PC-3 (cell line): ENCODE measurements around the gene MYLK. TPM values are rescaled to one million over a fixed set of nuclear protein-coding genes. Genes with fewer than 3 reads are reported as not detected.

Experiments
- ATAC-seq: fragments of 200-7000 bp; cut with Tn5 transposase; 2 replicates; pipeline ENCODE4 v1.9.1; 2020; ENCODE audit warnings: mild to moderate bottlenecking, moderate library complexity
- BruUV-seq: library from RNA; stranded (reverse); fragments of 400-500 nt; replicated peaks from 2 replicates; lab custom pipeline; 2021; lab: Mats Ljungman, UMichigan
- CTCF ChIA-PET: fragments of 300-600 bp; sonication (Branson Sonifier 250); formaldehyde crosslinking; loops from one replicate; lab custom pipeline; 2022; ENCODE audit warnings: antibody characterized with exemption; lab: Charles Lee
- POLR2A ChIA-PET: fragments of 300-600 bp; sonication (Branson Sonifier 250); formaldehyde crosslinking; loops from one replicate; lab custom pipeline; 2022; ENCODE audit warnings: antibody characterized with exemption; ENCODE audit not compliant: unreplicated experiment; lab: Charles Lee
- DNase-seq: peaks from one replicate; pipeline ENCODE4 v3.0.0-alpha.2; 2015
- H2AFZ ChIP-seq: fragments of 300-600 bp; sonication (generic); 2 replicates; pipeline ENCODE4 v1.6.0; 2016; ENCODE audit warnings: antibody characterized with exemption, low read length
- H3F3A ChIP-seq: fragments of 300-600 bp; sonication (generic); one replicate; pipeline ENCODE4 v1.6.0; 2017; ENCODE audit warnings: antibody characterized with exemption, low read length, control low read depth, mild to moderate bottlenecking; ENCODE audit not compliant: unreplicated experiment
- H3K27ac ChIP-seq: fragments of 300-600 bp; sonication (generic); 2 replicates; pipeline ENCODE4 v1.5.1; 2016; ENCODE audit warnings: mild to moderate bottlenecking, low read length
- H3K27me3 ChIP-seq: fragments of 300-600 bp; sonication (generic); 2 replicates; pipeline ENCODE4 v1.6.1; 2016; ENCODE audit warnings: low read length, mixed read lengths
- H3K36me3 ChIP-seq: fragments of 300-600 bp; sonication (generic); 2 replicates; pipeline ENCODE4 v1.6.1; 2016; ENCODE audit warnings: low read depth, mixed run types, low read length, mixed read lengths
- H3K4me1 ChIP-seq: fragments of 300-600 bp; sonication (generic); 2 replicates; pipeline ENCODE4 v1.5.1; 2016; ENCODE audit warnings: low read length; ENCODE audit not compliant: insufficient read depth
- H3K4me2 ChIP-seq: fragments of 300-600 bp; sonication (generic); 2 replicates; pipeline ENCODE4 v1.6.0; 2016; ENCODE audit warnings: low read length
- H3K4me3 ChIP-seq: fragments of 300-600 bp; sonication (generic); 2 replicates; pipeline ENCODE4 v1.5.1; 2016; ENCODE audit warnings: mild to moderate bottlenecking, low read length, mixed read lengths
- H3K79me2 ChIP-seq: fragments of 300-600 bp; sonication (generic); 2 replicates; pipeline ENCODE4 v1.6.1; 2017; ENCODE audit warnings: low read length, mixed read lengths
- H3K9ac ChIP-seq: fragments of 300-600 bp; sonication (generic); 2 replicates; pipeline ENCODE4 v1.6.0; 2016; ENCODE audit warnings: mild to moderate bottlenecking, low read length
- H3K9me2 ChIP-seq: fragments of 300-600 bp; sonication (generic); replicated peaks from 2 replicates; pipeline ENCODE4 v1.6.1; 2016; ENCODE audit warnings: mixed run types, low read length, mixed read lengths
- H3K9me3 ChIP-seq: fragments of 300-600 bp; sonication (generic); 2 replicates; pipeline ENCODE4 v1.6.1; 2016; ENCODE audit warnings: low read length, mixed read lengths
- H4K20me1 ChIP-seq: fragments of 300-600 bp; sonication (generic); 2 replicates; pipeline ENCODE4 v1.6.1; 2016; ENCODE audit warnings: low read length, mixed read lengths
- CTCF ChIP-seq: fragments of 300-600 bp; sonication (generic); conservative IDR thresholded peaks from 2 replicates; pipeline ENCODE4 v1.5.1; 2017; ENCODE audit warnings: antibody characterized with exemption, low read depth, mild to moderate bottlenecking, low read length
- EZH2 ChIP-seq: fragments of 300-600 bp; sonication (generic); IDR thresholded peaks from one replicate; pipeline ENCODE4 v1.6.1; 2017; ENCODE audit warnings: antibody characterized with exemption, mild to moderate bottlenecking, low read length; ENCODE audit not compliant: unreplicated experiment
- EZH2phosphoT487 ChIP-seq: fragments of 300-600 bp; sonication (generic); IDR thresholded peaks from 2 replicates; pipeline ENCODE4 v1.6.1; 2018; ENCODE audit warnings: mild to moderate bottlenecking, antibody characterized with exemption, low read length, borderline replicate concordance
- intact Hi-C: fragments of 100-400 bp; cut with micrococcal nuclease; formaldehyde crosslinking; loops from 2 replicates; pipeline ENCODE4 v1.9.0; 2023
- total RNA-seq: library from RNA; depleted of rRNA; stranded (reverse); fragments of >200 nt; gene quantifications from 2 replicates; pipeline ENCODE4 v1.2.3, GENCODE V29; 2014

MYLK gene
- total RNA-seq, 1 experiment from 2014 or later, result 6.9 TPM

- Histone ChIP-seq H3K9me3 (no peaks in the 10 kb centered on the region), H3K4me1 (peaks cover 19% of the 10 kb centered on the region), H3K27me3 (no peaks in the 10 kb centered on the region), H4K20me1 (no peaks in the 10 kb centered on the region), H3K9me2 (no peaks in the 10 kb centered on the region), H3K4me2 (no peak overlapping the region), H2AFZ (no peak overlapping the region), H3K4me3 (no peak overlapping the region), H3K36me3 (no peaks in the 10 kb centered on the region), H3F3A (no peaks in the 10 kb centered on the region), H3K9ac (no peak overlapping the region), H3K27ac (no peak overlapping the region), H3K79me2 (no peaks in the 10 kb centered on the region)
- no TSS peak for BruUV-seq
- intact Hi-C loops, result no loop called here
- no peak for TF ChIP-seq CTCF
- TF ChIP-seq EZH2, result no peak
- no peak for TF ChIP-seq EZH2phosphoT487
- DNase-seq, result no peak
- ATAC-seq, result no peak
- POLR2A ChIA-PET, result no interaction called here
- CTCF ChIA-PET, result interaction anchor here (0.7 kb wide), 1 partner anchor 86 kb away, joined by 3 read pairs; no protein-coding TSS in a partner anchor
These were observed 156.1 kb downstream of the MYLK start for GRCh38 chr3:123728014-123728413.

- Histone ChIP-seq H4K20me1 (no peaks in the 10 kb centered on the region), H3K79me2 (no peaks in the 10 kb centered on the region), H3K9me3 (no peaks in the 10 kb centered on the region), H3K9ac (no peak overlapping the region), H3K4me2 (no peak overlapping the region), H3K4me1 (0 out of 2 replicates have a peak, but pooled peaks cover under 1% of the 10 kb centered on the region), H3F3A (no peaks in the 10 kb centered on the region), H3K9me2 (no peaks in the 10 kb centered on the region), H3K4me3 (no peak overlapping the region), H3K27me3 (no peaks in the 10 kb centered on the region), H3K36me3 (no peaks in the 10 kb centered on the region), H2AFZ (no peak overlapping the region), H3K27ac (no peak overlapping the region)
- TF ChIP-seq EZH2phosphoT487 (no peak), CTCF (peak; percentile 16; the same call in 1 of the 2 replicates)
- ATAC-seq, result no peak; the same call in 1 of the 2 replicates
- CTCF ChIA-PET, result no interaction called here
- POLR2A ChIA-PET, result no interaction called here
- BruUV-seq, result no TSS peak
- DNase-seq, result no peak
- intact Hi-C loops, result no loop called here
These were observed 158.3 kb downstream of the MYLK start for GRCh38 chr3:123725652-123726400.

GRCh38 chr3:123724306-123724705 is 159.8 kb downstream of the MYLK start:
- Histone ChIP-seq H3K79me2 (no peaks in the 10 kb centered on the region), H3K9me2 (no peaks in the 10 kb centered on the region), H3K27me3 (no peaks in the 10 kb centered on the region), H3F3A (no peaks in the 10 kb centered on the region), H3K36me3 (no peaks in the 10 kb centered on the region), H3K4me1 (no peaks in the 10 kb centered on the region), H3K9ac (no peak overlapping the region), H4K20me1 (no peaks in the 10 kb centered on the region), H3K27ac (no peak overlapping the region), H2AFZ (no peak overlapping the region), H3K4me2 (no peak overlapping the region), H3K9me3 (no peaks in the 10 kb centered on the region), H3K4me3 (no peak overlapping the region)
- TF ChIP-seq EZH2 (no peak), CTCF (no peak; the same call in 1 of the 2 replicates), EZH2phosphoT487 (no peak)
- CTCF ChIA-PET, result interaction anchor here (0.5 to 1.6 kb wide), 9 partner anchors 8 to 512 kb away, joined by 3 to 11 read pairs (median 3); no protein-coding TSS in a partner anchor
- ATAC-seq, result no peak
- intact Hi-C loops, result no loop called here
- DNase-seq, result peak; percentile 35
- POLR2A ChIA-PET, result no interaction called here
- BruUV-seq, result no TSS peak
